ENCODE results near the gene FAM131A.
"Not testable (repeated sequence)": the region's sequence is repeated elsewhere in the genome, so short reads cannot be mapped to it uniquely, and the experiment has no call there.

FAM131A gene

DNA sequence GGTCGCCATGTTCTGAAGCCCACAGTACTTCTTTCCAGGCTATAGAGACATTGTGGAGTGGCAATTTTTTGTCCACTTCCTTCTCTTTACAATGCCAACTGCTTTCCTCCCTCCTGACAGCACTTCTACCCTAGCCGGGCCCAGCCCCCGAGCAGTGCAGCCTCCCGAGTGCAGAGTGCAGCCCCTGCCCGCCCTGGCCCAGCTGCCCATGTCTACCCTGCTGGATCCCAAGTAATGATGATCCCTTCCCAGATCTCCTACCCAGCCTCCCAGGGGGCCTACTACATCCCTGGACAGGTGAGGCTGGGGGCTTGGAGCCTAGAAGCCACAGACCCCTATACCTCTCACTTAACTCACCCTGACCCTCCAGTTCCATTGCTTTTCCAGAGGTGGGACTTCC lies 20.2 kb upstream of the FAM131A start:
- no peak for DNase-seq (ENCODE audit: low read depth)

DNA sequence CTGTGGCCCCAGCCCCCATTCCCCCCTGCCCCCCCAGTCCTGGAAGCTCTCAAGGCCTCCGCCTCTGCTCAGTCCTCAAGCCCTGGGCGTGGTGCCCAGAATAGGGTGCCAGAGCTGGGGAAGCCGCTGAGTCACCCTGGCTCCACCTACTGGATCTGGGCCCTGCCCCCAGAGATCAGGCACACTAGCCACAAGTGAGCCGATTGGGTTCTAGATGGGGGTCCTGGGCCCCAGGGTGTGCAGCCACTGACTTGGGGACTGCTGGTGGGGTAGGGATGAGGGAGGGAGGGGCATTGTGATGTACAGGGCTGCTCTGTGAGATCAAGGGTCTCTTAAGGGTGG lies 17.3 kb upstream of the FAM131A start:
- DNase-seq (ENCODE audit: low read depth), result no peak

DNA sequence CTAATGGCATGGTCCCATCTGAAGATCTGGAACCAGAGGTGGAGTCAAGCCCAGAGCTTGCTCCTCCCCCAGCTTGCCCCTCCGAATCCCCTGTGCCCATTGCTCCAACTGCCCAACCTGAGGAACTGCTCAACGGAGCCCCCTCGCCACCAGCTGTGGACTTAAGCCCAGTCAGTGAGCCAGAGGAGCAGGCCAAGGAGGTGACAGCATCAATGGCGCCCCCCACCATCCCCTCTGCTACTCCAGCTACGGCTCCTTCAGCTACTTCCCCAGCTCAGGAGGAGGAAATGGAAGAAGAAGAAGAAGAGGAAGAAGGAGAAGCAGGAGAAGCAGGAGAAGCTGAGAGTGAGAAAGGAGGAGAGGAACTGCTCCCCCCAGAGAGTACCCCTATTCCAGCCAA lies 15.7 kb upstream of the FAM131A start:
- DNase-seq (ENCODE audit: low read depth), result no peak

DNA sequence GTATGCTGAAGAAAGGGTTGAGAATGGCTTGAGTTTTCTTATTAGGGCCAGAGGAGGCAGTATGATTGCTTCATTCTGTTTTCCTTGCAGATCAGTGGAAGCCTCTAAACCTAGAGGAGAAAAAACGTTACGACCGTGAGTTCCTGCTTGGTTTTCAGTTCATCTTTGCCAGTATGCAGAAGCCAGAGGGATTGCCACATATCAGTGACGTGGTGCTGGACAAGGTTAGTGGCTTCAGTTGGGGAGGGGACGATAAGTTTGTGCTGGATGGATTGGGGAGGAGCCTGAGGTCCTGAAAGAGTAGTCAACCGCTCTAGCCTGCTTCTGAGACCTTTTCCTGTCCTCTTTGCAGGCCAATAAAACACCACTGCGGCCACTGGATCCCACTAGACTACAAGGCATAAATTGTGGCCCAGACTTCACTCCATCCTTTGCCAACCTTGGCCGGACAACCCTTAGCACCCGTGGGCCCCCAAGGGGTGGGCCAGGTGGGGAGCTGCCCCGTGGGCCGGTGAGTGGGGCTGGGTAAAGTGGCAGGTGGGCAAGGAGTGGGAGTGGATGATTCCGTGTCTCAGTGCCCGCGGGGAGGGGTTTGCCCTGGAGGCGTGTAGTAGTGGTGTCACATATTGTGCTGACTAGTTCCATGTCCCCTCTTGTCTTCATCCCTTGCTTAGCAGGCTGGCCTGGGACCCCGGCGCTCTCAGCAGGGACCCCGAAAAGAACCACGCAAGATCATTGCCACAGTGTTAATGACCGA lies 14.5 kb upstream of the FAM131A start:
- DNase-seq (ENCODE audit: low read depth), result no peak

DNA sequence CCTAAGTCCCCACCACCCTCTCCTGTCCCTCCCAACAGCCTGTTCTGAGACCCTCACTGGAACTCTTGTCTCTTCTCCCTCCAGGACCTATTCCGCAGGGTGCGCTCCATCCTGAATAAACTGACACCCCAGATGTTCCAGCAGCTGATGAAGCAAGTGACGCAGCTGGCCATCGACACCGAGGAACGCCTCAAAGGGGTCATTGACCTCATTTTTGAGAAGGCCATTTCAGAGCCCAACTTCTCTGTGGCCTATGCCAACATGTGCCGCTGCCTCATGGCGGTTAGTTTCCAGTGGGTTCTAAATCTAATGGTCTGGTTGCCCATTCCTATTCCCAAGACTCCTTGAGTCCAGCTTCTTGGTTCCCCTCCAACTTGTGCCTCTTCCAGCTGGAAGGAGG lies 13.7 kb upstream of the FAM131A start:
- no peak for DNase-seq (ENCODE audit: low read depth)

DNA sequence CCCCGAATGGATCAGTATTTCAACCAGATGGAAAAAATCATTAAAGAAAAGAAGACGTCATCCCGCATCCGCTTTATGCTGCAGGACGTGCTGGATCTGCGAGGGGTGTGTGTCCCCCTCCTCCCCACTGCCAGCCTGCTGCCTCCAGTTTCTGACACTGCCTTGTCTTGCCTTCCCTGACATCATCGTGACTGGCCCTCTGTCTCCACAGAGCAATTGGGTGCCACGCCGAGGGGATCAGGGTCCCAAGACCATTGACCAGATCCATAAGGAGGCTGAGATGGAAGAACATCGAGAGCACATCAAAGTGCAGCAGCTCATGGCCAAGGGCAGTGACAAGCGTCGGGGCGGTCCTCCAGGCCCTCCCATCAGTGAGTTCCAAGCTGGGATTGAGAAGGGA lies 12.1 kb upstream of the FAM131A start:
- DNase-seq (ENCODE audit: low read depth), result no peak

DNA sequence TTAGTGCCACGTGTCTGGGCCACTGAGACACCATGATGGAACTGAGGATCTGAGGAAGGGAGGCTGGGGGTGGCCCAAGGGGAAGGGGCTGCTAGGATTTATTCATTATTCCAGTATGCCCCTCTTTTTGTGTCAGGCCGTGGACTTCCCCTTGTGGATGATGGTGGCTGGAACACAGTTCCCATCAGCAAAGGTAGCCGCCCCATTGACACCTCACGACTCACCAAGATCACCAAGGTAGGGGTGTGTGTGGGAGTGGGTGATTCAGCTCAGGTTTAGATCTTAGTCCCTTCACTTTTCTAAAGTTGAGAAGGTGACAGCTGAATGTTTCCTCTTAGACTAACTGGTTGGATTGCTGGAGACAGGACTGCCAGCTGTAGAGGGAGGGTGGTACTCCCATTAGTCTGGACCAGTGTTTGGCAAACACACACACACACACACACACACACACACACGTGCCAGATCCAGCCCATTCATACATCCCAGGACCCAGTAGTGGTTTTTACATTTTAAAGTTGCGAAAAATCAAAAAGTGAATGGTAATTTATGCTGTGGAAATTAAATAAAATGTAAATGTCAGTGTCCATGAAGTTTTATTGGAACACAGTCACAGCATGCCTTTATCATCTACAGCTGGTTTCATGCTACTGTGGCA lies 11.6 kb upstream of the FAM131A start:
- no peak for DNase-seq (ENCODE audit: low read depth)

DNA sequence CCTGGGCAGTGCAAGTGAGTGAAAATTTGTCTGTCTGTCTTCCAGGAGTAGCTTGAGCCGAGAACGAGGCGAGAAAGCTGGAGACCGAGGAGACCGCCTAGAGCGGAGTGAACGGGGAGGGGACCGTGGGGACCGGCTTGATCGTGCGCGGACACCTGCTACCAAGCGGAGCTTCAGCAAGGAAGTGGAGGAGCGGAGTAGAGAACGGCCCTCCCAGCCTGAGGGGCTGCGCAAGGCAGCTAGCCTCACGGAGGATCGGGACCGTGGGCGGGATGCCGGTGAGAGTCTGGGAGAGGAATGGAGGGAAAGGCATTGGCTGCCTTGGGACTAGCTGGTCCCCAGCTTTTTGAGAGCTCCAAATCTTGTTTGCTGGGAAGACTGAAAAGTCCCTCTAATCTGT lies 10.2 kb upstream of the FAM131A start:
- no peak for DNase-seq (ENCODE audit: low read depth)

DNA sequence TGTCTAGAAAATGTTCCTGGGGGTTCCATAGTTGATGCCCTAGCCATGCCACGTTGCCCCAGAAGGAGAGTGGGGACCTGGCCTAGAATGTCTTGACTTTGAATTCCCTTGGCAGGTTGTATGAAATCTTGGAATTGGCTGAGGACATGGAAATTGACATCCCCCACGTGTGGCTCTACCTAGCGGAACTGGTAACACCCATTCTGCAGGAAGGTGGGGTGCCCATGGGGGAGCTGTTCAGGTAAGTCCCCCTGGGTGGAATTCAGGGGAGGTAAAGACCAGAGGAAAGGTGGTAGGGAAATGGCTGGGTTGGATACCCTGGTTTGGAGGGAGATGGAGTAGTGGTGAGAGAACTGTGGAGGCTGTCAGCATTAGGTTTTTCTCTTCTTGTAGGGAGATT lies 8.9 kb upstream of the FAM131A start:
- DNase-seq (ENCODE audit: low read depth), result no peak

DNA sequence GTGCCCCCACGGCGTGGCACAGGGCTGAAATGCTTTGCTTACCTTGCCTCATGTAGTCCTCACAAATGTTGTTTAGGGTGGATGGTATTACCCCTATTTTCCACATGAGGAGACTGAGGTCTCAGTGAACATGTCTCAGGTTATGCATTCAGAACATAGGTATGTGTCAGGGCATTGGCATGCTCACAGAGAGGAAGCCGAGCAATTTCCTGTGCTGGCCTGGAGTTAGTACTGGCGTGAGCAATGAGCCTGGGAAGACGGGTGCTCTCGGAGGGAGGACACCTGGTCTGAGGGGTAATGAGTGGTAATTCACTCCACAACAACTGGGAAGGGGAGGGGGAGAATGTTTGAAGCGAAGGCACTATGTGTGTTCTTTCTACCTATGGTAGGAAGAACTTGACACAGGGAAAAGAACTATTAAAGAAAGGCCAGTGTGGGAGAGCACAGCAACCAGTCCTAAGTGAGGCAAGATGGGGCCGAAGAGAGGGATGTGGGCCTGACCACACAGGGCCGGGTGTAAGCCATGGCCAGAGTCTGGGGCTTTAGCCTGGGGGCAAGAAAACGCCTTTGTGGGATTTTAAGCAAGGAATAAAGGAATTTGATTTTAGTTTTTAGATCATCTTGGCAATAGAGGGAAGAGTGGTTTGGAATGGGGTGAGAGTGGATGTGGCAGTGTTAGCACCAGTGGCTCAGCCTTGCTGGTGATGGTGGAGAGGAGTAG lies 4.9 kb upstream of the FAM131A start:
- no peak for DNase-seq (ENCODE audit: low read depth)

DNA sequence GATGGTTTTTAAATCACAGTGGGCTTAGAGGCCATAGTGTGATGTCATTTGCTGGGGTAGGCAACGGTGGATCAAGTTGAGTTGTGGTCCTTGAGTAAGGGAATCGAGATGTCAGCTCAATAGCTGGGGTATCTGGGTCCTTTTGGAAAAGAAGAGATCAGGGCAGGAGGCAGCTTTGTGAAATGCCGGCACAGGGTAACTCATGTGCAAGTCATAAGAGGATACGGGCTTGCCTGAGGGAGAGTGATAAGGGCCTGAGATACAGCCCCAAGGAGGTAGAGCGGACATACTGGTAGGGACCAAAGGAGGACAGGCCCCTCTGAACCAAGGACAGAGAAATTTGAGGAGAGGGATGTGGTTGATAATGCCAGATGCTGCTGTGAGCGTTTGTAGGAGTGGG lies 4.2 kb upstream of the FAM131A start:
- DNase-seq (ENCODE audit: low read depth), result no peak

DNA sequence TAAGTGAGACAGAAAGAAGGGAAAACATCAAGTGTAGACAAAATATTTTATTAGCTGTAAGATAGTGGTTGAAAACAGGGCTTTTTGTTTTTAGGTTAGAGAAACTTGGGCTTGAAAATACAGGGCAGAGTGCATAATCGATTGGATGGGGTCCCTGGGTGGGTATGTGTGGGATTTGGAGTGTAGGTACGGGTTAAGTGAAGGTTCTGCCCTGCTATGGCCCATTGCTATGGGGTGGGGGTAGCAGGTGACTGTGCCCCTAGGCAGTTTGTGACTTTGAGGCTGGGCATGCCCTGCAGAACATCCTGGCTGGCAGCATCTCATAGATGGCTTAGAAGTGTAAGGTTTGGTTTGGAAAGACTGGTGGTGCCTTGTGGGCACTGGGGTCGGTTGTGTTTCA lies 3.7 kb upstream of the FAM131A start:
- DNase-seq (ENCODE audit: low read depth), result no peak

DNA sequence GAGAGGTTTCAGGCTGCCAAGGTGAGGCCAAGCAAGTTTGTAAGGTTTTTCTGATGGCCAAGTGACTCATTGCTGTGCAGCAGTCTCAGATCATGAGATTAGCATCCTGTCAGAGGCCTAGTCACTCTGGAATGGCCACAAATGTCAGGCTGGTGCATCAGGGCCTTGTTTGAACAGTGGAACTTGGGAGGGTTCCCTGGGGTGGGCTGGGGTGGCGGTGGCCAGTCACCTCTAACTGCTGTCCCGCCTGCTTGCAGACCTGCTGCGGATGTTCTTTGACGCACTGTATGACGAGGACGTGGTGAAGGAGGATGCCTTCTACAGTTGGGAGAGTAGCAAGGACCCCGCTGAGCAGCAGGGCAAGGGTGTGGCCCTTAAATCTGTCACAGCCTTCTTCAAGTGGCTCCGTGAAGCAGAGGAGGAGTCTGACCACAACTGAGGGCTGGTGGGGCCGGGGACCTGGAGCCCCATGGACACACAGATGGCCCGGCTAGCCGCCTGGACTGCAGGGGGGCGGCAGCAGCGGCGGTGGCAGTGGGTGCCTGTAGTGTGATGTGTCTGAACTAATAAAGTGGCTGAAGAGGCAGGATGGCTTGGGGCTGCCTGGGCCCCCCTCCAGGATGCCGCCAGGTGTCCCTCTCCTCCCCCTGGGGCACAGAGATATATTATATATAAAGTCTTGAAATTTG lies 2.8 kb upstream of the FAM131A start:
- DNase-seq (ENCODE audit: low read depth), result peak; percentile 24

DNA sequence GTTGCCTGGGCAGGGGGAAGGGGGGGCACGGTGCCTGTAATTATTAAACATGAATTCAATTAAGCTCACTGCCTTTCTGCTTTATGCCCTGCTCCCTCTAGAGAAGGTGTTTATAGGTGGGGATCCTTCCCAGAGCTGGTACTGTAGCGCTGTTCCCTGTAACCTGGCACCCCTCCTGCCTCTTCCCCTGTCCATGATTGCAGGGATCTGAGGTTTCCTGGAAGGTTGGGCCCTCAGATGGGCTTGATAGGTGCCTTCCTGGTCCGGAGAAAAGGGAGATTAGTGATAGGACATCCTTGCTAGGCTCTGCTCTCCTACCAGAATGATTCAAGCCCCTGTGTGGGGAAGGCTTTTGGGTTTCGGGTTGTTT lies 2.1 kb upstream of the FAM131A start:
- no peak for DNase-seq (ENCODE audit: low read depth)

DNA sequence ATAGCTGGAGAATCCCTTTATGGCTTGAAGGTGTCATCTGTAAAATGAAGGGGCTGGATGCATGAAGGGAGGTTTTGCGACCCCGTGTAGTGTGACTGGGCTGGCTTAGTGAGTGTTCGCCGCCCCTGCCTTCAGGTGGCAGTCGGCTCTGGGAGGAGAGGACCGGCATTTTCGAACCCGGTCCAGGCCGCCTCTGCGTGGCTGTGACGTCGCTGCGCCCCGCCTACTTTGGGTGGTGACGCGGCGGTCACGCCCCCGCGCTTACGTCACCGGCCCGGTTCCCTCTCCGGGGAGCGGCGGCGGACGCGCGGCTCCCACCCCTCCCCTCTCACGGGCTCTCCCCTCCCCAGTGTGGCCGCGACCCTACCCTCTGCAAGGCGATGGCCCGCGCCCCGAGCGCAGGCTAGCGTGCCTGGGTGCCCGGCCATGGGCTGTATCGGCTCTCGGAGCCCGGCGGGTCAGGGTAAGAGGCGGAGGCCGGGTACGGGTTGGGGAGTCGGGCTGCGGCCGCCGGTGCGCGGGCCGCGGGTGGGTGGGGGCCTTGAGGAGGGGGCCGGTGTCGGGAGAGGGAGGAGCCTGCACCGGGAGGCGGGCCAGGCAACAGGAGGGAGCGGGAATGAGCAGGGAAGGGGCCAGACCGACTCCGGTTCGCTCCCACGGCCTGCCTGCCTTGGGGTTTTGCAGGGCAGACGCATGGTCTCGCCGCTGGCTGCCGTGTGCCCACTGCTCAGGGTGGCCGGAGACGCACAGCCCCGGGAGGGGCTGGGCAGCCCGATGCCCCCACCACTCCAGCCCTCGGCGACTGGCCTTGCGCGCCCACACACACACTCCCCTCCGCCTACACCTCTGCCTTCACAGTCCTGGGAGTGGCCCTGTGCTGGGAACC lies 1.5 kb upstream of the FAM131A start:
- peak; percentile 69 for DNase-seq (ENCODE audit: low read depth)

DNA sequence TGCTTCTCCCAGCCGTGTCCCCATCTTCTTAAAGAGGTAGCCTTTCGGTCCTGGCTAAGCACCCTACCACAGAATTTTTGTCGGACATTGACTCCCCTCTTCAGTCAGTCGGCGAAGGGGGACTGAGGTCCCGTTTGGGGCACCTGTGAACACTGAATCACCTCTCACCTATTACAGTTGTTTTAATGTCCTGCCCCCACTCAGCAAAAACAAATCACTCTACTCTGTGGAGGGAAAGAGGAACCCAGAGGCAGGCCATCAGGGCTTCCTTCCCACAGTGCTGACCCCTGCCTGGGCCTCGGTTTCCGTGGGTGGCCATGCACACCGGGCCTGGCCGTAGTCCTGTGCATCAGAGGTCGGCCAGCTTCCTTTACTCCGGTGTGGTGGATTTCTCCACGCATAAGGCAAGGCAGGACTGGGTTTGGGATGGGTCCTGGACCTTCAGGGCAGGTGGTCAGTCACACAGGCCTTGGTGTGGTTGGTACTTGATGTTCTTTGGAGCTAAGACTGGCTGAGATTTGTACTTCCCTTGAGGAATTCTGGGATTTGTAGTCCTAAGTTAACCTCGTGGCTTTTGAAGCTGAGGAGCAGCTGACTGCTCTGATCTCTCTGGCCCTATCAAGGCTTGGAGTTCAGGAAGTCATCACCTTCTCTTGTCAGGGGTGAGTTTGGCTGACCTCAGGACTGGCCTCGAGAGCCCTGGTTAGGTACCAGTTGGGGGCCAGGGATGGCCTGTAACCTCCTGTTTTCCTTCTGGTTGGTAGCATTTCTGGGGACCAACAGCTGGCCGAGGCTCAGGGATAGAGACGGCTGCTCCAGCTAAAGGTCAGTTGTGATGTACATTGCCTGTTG lies 627 bp upstream of the FAM131A start:
- DNase-seq (ENCODE audit: low read depth), result no peak

DNA sequence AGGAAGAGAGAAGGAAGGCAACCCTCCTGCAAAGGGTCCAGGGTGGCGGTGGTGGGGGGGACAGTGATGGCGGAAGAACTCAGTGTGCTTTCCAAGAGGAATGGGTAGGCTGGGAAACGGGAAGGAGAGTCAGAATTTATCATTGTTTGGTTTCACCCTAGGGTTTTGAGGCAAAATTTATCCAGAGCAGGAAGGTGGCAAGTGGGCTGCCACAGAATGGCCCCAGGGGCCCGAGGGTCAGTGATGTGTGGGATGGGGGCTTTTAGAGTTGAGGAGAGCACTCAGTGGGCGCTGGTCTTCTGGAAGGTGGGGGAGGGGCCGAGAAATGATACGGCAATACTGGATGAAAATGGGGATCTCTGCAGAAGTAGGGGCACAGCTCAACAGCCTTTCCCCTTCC lies 581 bp downstream of the FAM131A start:
- no peak for DNase-seq (ENCODE audit: low read depth)

DNA sequence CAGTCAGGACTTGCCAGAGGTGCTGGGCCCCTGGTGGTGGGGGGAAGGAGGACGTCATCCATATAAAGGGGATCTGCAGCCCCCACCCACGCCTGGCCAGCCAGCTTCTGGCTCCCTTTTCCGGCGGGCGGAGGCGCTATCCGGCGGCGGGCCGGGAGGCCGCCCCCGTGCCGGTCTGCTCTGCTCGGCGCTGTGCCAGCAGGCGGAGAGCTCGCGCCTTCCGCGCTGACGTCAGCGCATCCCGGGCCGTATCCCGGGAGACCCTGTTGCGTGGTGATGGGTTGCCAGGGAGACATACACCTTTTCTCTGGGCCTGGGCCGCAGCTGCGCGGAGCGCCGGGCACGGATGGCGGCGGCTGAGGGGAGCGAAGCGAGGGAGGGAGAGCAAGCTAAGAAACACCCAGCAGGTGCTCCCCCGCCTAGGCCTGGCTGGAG lies 1.1 kb downstream of the FAM131A start:
- DNase-seq (ENCODE audit: low read depth), result no peak

DNA sequence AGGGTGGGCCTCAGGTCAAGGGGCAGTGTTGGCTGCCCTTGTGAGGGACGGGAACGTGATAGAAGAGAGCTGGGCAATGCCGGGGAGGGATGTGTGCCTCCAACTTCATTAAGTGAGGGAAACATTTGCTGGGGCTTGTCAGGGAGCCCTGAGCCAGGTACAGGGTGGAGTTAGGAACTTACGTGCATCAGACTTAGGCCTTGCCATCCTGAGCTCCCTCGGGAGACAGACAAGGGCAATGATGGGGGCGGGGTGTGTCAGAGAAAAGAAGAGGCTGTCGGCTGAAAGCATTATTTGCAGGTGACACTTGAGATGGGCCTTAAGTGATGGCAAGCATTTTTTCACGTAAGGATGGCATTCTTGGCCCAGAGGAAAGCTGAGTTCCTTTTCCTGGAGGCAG lies 1.6 kb downstream of the FAM131A start:
- no peak for DNase-seq (ENCODE audit: low read depth)

DNA sequence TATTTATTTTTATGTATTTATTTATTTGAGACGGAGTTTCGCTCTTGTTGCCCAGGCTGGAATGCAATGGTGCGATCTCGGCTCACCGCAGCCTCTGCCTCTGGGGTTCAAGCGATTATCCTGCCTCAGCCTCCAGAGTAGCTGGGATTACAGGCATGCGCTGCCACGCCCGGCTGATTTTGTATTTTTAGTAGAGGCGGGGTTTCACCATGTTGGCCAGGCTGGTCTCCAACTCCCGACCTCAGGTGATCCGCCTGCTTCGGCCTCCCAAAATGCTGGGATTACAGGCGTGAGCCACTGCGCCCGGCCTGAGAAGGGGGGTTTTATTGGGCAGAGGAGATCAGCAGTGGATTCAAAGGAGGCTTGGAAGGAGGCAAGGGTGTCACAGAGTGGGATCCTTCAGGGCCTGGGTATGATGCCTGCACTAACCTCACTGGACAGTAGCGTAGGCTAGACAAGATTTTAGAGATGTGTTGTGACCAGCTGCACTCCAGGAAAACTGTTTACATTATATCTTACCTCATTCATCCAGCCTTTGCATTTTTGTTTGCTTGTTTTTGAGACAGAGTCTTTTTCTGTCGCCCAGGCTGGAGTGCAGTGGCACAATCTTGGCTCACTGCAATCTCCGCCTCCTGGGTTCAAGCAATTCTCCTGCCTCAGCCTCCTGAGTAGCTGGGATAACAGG lies 2.2 kb downstream of the FAM131A start:
- DNase-seq (ENCODE audit: low read depth), result not testable (repeated sequence)

Data from activated gamma-delta T cell treated with anti-CD3 and anti-CD28 coated beads, Interleukin-2, amount 50 U/mL, for 16 hours (primary cell).